Measurements from ENCODE around the gene DNAJB12.
A peak's percentile ranks its signal among the peaks of the same experiment; 100 is the strongest.
"Not testable (repeated sequence)": the region's sequence is repeated elsewhere in the genome, so short reads cannot be mapped to it uniquely, and the experiment has no call there.

The DNAJB12 gene

GRCh38 chr10:72354356-72355213, at the start of gene DNAJB12:
Gene DNAJB12, minus strand, starts transcription at chr10:72354919. Its CDS starts 22 bp downstream, at chr10:72354897.
- peak; percentile 87 to 91 for DNase-seq

- not testable (repeated sequence) for DNase-seq
These were observed 40.9 kb upstream of the DNAJB12 start for GRCh38 chr10:72395581-72395980.

GRCh38 chr10:72392571-72392970, 37.9 kb upstream of the DNAJB12 start:
- no peak for DNase-seq

- no peak for DNase-seq
These were observed 36.0 kb upstream of the DNAJB12 start for GRCh38 chr10:72390764-72391163.

GRCh38 chr10:72389716-72390115, 35.0 kb upstream of the DNAJB12 start:
- no peak for DNase-seq

GRCh38 chr10:72389014-72389413, 34.3 kb upstream of the DNAJB12 start:
- no peak for DNase-seq

- DNase-seq: no peak
These were observed 33.3 kb upstream of the DNAJB12 start for GRCh38 chr10:72388062-72388461.

- DNase-seq: no peak
These were observed 32.3 kb upstream of the DNAJB12 start for GRCh38 chr10:72386916-72387586.

- DNase-seq: no peak
These were observed 31.0 kb upstream of the DNAJB12 start for GRCh38 chr10:72385724-72386123.

GRCh38 chr10:72384982-72385381, 30.3 kb upstream of the DNAJB12 start:
- not testable (repeated sequence) for DNase-seq

GRCh38 chr10:72379776-72380175, 25.1 kb upstream of the DNAJB12 start:
- no peak for DNase-seq

- no peak for DNase-seq
These were observed 24.3 kb upstream of the DNAJB12 start for GRCh38 chr10:72379062-72379461.

GRCh38 chr10:72375585-72375984, 20.9 kb upstream of the DNAJB12 start:
- DNase-seq: peak in 1 of 2 experiments; percentile 3

GRCh38 chr10:72375173-72375572, 20.5 kb upstream of the DNAJB12 start:
- no peak for DNase-seq

- no peak for DNase-seq
These were observed 15.5 kb upstream of the DNAJB12 start for GRCh38 chr10:72370201-72370722.

GRCh38 chr10:72367301-72367960, 12.7 kb upstream of the DNAJB12 start:
- DNase-seq: no peak

- no peak for DNase-seq
These were observed 10.6 kb upstream of the DNAJB12 start for GRCh38 chr10:72365106-72365895.

GRCh38 chr10:72364239-72364777, 9.6 kb upstream of the DNAJB12 start:
- DNase-seq: peak; percentile 84 to 88

GRCh38 chr10:72356987-72357386, 2.3 kb upstream of the DNAJB12 start:
- DNase-seq: no peak

- DNase-seq: no peak
These were observed 1.4 kb upstream of the DNAJB12 start for GRCh38 chr10:72356115-72356514.

- DNase-seq: no peak
These were observed 466 bp upstream of the DNAJB12 start for GRCh38 chr10:72355214-72355555.

- no peak for DNase-seq
These were observed 759 bp downstream of the DNAJB12 start for GRCh38 chr10:72353965-72354355.
